Measurements from ENCODE around the gene APPL1. TPM values are rescaled to one million over a fixed set of nuclear protein-coding genes. Genes with fewer than 3 reads are reported as not detected.

Gene APPL1
- total and polyA plus RNA-seq, 2 experiments from 2014 or later: 49.0 to 125 TPM

DNA sequence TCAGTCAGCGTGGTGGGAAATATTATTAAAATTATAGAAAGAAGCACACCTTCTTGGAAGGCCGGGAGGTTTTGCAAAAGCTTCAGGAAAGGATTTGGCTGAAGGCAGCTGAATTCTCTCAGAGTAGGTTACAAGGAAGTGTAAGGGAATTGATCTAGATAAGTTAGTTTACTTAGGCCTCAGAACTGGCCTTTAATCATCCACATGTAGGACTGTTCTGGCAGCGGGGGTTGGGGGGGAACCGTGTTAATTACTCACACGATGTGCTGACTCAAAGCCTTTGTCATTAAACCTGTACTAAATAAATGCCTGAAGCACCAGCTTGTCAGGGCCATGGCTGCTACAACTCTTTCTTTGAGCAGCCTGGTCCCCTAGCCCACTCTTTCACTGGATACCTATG, 52.2 kb downstream of the APPL1 start:
- H4K20me1 ChIP-seq (replicated peaks; ENCODE audit: insufficient read depth): no peaks in the 10 kb centered on the region
- no peak overlapping the region for H3K4me3 Mint-ChIP-seq
- no peaks in the 10 kb centered on the region for H3K79me2 ChIP-seq (replicated peaks; ENCODE audit: insufficient read depth)
- no peaks in the 10 kb centered on the region for H3F3A ChIP-seq (replicated peaks; ENCODE audit: low read depth)
- H3K36me3 Mint-ChIP-seq (ENCODE audit: low read depth): peaks cover 17% of the 10 kb centered on the region; the same call in 2 of the 3 replicates
- no peaks in the 10 kb centered on the region for H3K27me3 Mint-ChIP-seq (ENCODE audit: insufficient read depth, low read depth, poor library complexity)
- H3K4me1 ChIP-seq (ENCODE audit: insufficient read depth): no peaks in the 10 kb centered on the region
- H3K27ac ChIP-seq (ENCODE audit: low read depth): no peak overlapping the region
- H2AFZ ChIP-seq: no peak overlapping the region
- TF ChIP-seq EZH2 (IDR thresholded peaks at IDR 0.05; ENCODE audit: low read depth, unreplicated experiment): no peak
- TF ChIP-seq, protein P1, sequence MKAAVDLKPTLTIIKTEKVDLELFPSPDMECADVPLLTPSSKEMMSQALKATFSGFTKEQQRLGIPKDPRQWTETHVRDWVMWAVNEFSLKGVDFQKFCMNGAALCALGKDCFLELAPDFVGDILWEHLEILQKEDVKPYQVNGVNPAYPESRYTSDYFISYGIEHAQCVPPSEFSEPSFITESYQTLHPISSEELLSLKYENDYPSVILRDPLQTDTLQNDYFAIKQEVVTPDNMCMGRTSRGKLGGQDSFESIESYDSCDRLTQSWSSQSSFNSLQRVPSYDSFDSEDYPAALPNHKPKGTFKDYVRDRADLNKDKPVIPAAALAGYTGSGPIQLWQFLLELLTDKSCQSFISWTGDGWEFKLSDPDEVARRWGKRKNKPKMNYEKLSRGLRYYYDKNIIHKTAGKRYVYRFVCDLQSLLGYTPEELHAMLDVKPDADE (IDR thresholded peaks at IDR 0.05): no peak
- TF ChIP-seq, protein P2, sequence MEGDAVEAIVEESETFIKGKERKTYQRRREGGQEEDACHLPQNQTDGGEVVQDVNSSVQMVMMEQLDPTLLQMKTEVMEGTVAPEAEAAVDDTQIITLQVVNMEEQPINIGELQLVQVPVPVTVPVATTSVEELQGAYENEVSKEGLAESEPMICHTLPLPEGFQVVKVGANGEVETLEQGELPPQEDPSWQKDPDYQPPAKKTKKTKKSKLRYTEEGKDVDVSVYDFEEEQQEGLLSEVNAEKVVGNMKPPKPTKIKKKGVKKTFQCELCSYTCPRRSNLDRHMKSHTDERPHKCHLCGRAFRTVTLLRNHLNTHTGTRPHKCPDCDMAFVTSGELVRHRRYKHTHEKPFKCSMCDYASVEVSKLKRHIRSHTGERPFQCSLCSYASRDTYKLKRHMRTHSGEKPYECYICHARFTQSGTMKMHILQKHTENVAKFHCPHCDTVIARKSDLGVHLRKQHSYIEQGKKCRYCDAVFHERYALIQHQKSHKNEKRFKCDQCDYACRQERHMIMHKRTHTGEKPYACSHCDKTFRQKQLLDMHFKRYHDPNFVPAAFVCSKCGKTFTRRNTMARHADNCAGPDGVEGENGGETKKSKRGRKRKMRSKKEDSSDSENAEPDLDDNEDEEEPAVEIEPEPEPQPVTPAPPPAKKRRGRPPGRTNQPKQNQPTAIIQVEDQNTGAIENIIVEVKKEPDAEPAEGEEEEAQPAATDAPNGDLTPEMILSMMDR (conservative IDR thresholded peaks at IDR 0.05; ENCODE audit: low read depth in 2 of 2): no peak
- no peak for TF ChIP-seq POLR2AphosphoS5 (IDR thresholded peaks at IDR 0.05; ENCODE audit: low read depth)
- TF ChIP-seq EZH2phosphoT487 (IDR thresholded peaks at IDR 0.05; ENCODE audit: unreplicated experiment): no peak
- TF ChIP-seq JUNB (IDR thresholded peaks at IDR 0.05; ENCODE audit: unreplicated experiment): no peak
- TF ChIP-seq NANOG (IDR thresholded peaks at IDR 0.05; ENCODE audit: borderline replicate concordance): no peak
- TF ChIP-seq, protein P3, sequence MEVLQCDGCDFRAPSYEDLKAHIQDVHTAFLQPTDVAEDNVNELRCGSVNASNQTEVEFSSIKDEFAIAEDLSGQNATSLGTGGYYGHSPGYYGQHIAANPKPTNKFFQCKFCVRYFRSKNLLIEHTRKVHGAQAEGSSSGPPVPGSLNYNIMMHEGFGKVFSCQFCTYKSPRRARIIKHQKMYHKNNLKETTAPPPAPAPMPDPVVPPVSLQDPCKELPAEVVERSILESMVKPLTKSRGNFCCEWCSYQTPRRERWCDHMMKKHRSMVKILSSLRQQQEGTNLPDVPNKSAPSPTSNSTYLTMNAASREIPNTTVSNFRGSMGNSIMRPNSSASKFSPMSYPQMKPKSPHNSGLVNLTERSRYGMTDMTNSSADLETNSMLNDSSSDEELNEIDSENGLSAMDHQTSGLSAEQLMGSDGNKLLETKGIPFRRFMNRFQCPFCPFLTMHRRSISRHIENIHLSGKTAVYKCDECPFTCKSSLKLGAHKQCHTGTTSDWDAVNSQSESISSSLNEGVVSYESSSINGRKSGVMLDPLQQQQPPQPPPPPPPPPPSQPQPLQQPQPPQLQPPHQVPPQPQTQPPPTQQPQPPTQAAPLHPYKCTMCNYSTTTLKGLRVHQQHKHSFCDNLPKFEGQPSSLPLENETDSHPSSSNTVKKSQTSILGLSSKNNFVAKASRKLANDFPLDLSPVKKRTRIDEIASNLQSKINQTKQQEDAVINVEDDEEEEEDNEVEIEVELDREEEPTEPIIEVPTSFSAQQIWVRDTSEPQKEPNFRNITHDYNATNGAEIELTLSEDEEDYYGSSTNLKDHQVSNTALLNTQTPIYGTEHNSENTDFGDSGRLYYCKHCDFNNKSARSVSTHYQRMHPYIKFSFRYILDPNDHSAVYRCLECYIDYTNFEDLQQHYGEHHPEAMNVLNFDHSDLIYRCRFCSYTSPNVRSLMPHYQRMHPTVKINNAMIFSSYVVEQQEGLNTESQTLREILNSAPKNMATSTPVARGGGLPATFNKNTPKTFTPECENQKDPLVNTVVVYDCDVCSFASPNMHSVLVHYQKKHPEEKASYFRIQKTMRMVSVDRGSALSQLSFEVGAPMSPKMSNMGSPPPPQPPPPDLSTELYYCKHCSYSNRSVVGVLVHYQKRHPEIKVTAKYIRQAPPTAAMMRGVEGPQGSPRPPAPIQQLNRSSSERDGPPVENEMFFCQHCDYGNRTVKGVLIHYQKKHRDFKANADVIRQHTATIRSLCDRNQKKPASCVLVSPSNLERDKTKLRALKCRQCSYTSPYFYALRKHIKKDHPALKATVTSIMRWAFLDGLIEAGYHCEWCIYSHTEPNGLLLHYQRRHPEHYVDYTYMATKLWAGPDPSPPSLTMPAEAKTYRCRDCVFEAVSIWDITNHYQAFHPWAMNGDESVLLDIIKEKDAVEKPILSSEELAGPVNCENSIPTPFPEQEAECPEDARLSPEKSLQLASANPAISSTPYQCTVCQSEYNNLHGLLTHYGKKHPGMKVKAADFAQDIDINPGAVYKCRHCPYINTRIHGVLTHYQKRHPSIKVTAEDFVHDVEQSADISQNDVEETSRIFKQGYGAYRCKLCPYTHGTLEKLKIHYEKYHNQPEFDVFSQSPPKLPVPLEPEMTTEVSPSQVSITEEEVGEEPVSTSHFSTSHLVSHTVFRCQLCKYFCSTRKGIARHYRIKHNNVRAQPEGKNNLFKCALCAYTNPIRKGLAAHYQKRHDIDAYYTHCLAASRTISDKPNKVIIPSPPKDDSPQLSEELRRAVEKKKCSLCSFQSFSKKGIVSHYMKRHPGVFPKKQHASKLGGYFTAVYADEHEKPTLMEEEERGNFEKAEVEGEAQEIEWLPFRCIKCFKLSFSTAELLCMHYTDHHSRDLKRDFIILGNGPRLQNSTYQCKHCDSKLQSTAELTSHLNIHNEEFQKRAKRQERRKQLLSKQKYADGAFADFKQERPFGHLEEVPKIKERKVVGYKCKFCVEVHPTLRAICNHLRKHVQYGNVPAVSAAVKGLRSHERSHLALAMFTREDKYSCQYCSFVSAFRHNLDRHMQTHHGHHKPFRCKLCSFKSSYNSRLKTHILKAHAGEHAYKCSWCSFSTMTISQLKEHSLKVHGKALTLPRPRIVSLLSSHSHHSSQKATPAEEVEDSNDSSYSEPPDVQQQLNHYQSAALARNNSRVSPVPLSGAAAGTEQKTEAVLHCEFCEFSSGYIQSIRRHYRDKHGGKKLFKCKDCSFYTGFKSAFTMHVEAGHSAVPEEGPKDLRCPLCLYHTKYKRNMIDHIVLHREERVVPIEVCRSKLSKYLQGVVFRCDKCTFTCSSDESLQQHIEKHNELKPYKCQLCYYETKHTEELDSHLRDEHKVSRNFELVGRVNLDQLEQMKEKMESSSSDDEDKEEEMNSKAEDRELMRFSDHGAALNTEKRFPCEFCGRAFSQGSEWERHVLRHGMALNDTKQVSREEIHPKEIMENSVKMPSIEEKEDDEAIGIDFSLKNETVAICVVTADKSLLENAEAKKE (CRISPR knock-in tag; IDR thresholded peaks at IDR 0.05): no peak
- TF ChIP-seq STAT1 (IDR thresholded peaks at IDR 0.05; ENCODE audit: unreplicated experiment): no peak
- TF ChIP-seq, protein P4, sequence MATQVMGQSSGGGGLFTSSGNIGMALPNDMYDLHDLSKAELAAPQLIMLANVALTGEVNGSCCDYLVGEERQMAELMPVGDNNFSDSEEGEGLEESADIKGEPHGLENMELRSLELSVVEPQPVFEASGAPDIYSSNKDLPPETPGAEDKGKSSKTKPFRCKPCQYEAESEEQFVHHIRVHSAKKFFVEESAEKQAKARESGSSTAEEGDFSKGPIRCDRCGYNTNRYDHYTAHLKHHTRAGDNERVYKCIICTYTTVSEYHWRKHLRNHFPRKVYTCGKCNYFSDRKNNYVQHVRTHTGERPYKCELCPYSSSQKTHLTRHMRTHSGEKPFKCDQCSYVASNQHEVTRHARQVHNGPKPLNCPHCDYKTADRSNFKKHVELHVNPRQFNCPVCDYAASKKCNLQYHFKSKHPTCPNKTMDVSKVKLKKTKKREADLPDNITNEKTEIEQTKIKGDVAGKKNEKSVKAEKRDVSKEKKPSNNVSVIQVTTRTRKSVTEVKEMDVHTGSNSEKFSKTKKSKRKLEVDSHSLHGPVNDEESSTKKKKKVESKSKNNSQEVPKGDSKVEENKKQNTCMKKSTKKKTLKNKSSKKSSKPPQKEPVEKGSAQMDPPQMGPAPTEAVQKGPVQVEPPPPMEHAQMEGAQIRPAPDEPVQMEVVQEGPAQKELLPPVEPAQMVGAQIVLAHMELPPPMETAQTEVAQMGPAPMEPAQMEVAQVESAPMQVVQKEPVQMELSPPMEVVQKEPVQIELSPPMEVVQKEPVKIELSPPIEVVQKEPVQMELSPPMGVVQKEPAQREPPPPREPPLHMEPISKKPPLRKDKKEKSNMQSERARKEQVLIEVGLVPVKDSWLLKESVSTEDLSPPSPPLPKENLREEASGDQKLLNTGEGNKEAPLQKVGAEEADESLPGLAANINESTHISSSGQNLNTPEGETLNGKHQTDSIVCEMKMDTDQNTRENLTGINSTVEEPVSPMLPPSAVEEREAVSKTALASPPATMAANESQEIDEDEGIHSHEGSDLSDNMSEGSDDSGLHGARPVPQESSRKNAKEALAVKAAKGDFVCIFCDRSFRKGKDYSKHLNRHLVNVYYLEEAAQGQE (IDR thresholded peaks at IDR 0.05; ENCODE audit: unreplicated experiment): no peak
- no peak for TF ChIP-seq CREB1 (CRISPR knock-in tag; IDR thresholded peaks at IDR 0.05; ENCODE audit: low read depth)
- no peak for TF ChIP-seq ZNF114 (CRISPR knock-in tag; IDR thresholded peaks at IDR 0.05)
- no peak for TF ChIP-seq ZNF331 (CRISPR knock-in tag; IDR thresholded peaks at IDR 0.05; ENCODE audit: low read depth)
- no peaks in the 10 kb centered on the region for H3K27me3 ChIP-seq (ENCODE audit: insufficient read depth)
- no peaks in the 10 kb centered on the region for H3K4me1 Mint-ChIP-seq
- H3K4me3 ChIP-seq: no peak overlapping the region
- peaks cover 14% of the 10 kb centered on the region for H3K9me3 Mint-ChIP-seq
- no peaks in the 10 kb centered on the region for H3K9me2 ChIP-seq (ENCODE audit: insufficient read depth)
- no peaks in the 10 kb centered on the region; the same call in 1 of the 2 replicates for H3K36me3 ChIP-seq (ENCODE audit: insufficient read depth)
- no peak overlapping the region for H3K4me2 ChIP-seq
- ATAC-seq: no peak
- DNase-seq (ENCODE audit: low spot score): no peak
- no peak overlapping the region for H3K27ac Mint-ChIP-seq
